Muscle layer of colon (tissue), 2 donors: ENCODE measurements around the gene HMX3.
A peak's percentile ranks its signal among the peaks of the same experiment; 100 is the strongest.

Experiments
- H3K27ac ChIP-seq: one replicate; pipeline ENCODE4 v1.7.0; 2013; ENCODE audit warnings: low read depth, mild to moderate bottlenecking, low read length, moderate library complexity
- H3K27me3 ChIP-seq, 2 donors: one replicate each; pipeline ENCODE4 v1.7.0; 2013; ENCODE audit warnings: low read length in 2 of 2, mild to moderate bottlenecking in 2 of 2; ENCODE audit not compliant: insufficient read depth in 2 of 2, control insufficient read depth in 1 of 2
- H3K36me3 ChIP-seq: one replicate; pipeline ENCODE4 v1.7.0; 2013; ENCODE audit warnings: mild to moderate bottlenecking, low read length; ENCODE audit not compliant: insufficient read depth
- H3K4me1 ChIP-seq: one replicate; pipeline ENCODE4 v1.7.0; 2013; ENCODE audit warnings: mild to moderate bottlenecking, low read length; ENCODE audit not compliant: insufficient read depth
- H3K4me3 ChIP-seq, 2 donors: one replicate each; pipeline ENCODE4 v1.7.0; 2013; ENCODE audit warnings: low read length in 2 of 2, low read depth in 1 of 2, mild to moderate bottlenecking in 1 of 2, moderate library complexity in 1 of 2
- H3K9ac ChIP-seq: one replicate; pipeline ENCODE4 v1.7.0; 2013; ENCODE audit warnings: low read length
- H3K9me3 ChIP-seq: one replicate; pipeline ENCODE4 v1.7.0; 2013; ENCODE audit warnings: mild to moderate bottlenecking, low read length
- donor health status: abdominal sarcoma.
- donor health status: Adenocarcinoma of cecum.

The HMX3 gene

GRCh38 chr10:123103944-123104343 lies 31.8 kb upstream of the HMX3 start:
- H3K27ac ChIP-seq = no peak overlapping the region
- H3K4me1 ChIP-seq = no peaks in the 10 kb centered on the region
- H3K9ac ChIP-seq = no peak overlapping the region
- H3K36me3 ChIP-seq = no peaks in the 10 kb centered on the region
- no peaks in the 10 kb centered on the region for H3K27me3 ChIP-seq
- H3K9me3 ChIP-seq = no peaks in the 10 kb centered on the region
- no peak overlapping the region for H3K4me3 ChIP-seq

GRCh38 chr10:123109466-123109865 lies 26.3 kb upstream of the HMX3 start:
- Histone ChIP-seq H3K9ac (no peak overlapping the region), H3K4me1 (no peaks in the 10 kb centered on the region), H3K27ac (no peak overlapping the region), H3K9me3 (no peaks in the 10 kb centered on the region), H3K4me3 (no peak overlapping the region), H3K36me3 (no peaks in the 10 kb centered on the region), H3K27me3 (no peaks in the 10 kb centered on the region)

GRCh38 chr10:123117644-123118417 lies 17.9 kb upstream of the HMX3 start:
- Histone ChIP-seq H3K9me3 (no peaks in the 10 kb centered on the region), H3K36me3 (no peaks in the 10 kb centered on the region), H3K4me1 (no peaks in the 10 kb centered on the region), H3K27ac (no peak overlapping the region), H3K27me3 (peaks cover 13 to 16% of the 10 kb centered on the region in 2 donors), H3K9ac (no peak overlapping the region), H3K4me3 (no peak overlapping the region)

- peaks cover 13 to 16% of the 10 kb centered on the region in 2 donors for H3K27me3 ChIP-seq
- no peak overlapping the region for H3K4me3 ChIP-seq
- no peaks in the 10 kb centered on the region for H3K9me3 ChIP-seq
- H3K27ac ChIP-seq = no peak overlapping the region
- no peaks in the 10 kb centered on the region for H3K4me1 ChIP-seq
- H3K9ac ChIP-seq = no peak overlapping the region
- H3K36me3 ChIP-seq = no peaks in the 10 kb centered on the region
Measured at GRCh38 chr10:123119081-123119480, 16.7 kb upstream of the HMX3 start.

- H3K27me3 ChIP-seq = peaks cover 12 to 19% of the 10 kb centered on the region in 2 donors
- H3K9ac ChIP-seq = no peak overlapping the region
- H3K4me3 ChIP-seq = no peak overlapping the region
- no peak overlapping the region for H3K27ac ChIP-seq
- peaks cover 15% of the 10 kb centered on the region for H3K9me3 ChIP-seq
- H3K36me3 ChIP-seq = no peaks in the 10 kb centered on the region
- H3K4me1 ChIP-seq = no peaks in the 10 kb centered on the region
Measured at GRCh38 chr10:123126246-123126645, 9.5 kb upstream of the HMX3 start.

- Histone ChIP-seq H3K9me3 (peaks cover 15% of the 10 kb centered on the region), H3K4me1 (peaks cover 16% of the 10 kb centered on the region), H3K9ac (no peak overlapping the region), H3K27ac (no peak overlapping the region), H3K36me3 (no peaks in the 10 kb centered on the region), H3K27me3 (peaks cover 44 to 54% of the 10 kb centered on the region in 2 donors), H3K4me3 (no peak overlapping the region)
Measured at GRCh38 chr10:123129618-123130271, 6.0 kb upstream of the HMX3 start.

- Histone ChIP-seq H3K27me3 (peaks cover 68 to 84% of the 10 kb centered on the region in 2 donors), H3K4me3 (peak overlapping the region in 1 of 2 donors; percentile 41), H3K27ac (no peak overlapping the region), H3K36me3 (no peaks in the 10 kb centered on the region), H3K9me3 (peaks cover 15% of the 10 kb centered on the region), H3K4me1 (peaks cover 27% of the 10 kb centered on the region), H3K9ac (no peak overlapping the region)
Measured at GRCh38 chr10:123132576-123133477, 2.9 kb upstream of the HMX3 start.

- Histone ChIP-seq H3K4me1 (peaks cover 27% of the 10 kb centered on the region), H3K9ac (no peak overlapping the region), H3K27ac (no peak overlapping the region), H3K36me3 (no peaks in the 10 kb centered on the region), H3K27me3 (peaks cover 76 to 93% of the 10 kb centered on the region in 2 donors), H3K9me3 (peaks cover 7% of the 10 kb centered on the region), H3K4me3 (peak overlapping the region in 1 of 2 donors; percentile 6)
Measured at GRCh38 chr10:123133541-123134342, 2.0 kb upstream of the HMX3 start.

GRCh38 chr10:123134343-123134914 lies 1.3 kb upstream of the HMX3 start:
- H3K27me3 ChIP-seq = peaks cover 79 to 94% of the 10 kb centered on the region in 2 donors
- no peak overlapping the region for H3K9ac ChIP-seq
- no peak overlapping the region for H3K27ac ChIP-seq
- H3K9me3 ChIP-seq = no peaks in the 10 kb centered on the region
- peaks cover 27% of the 10 kb centered on the region for H3K4me1 ChIP-seq
- H3K4me3 ChIP-seq = no peak overlapping the region
- no peaks in the 10 kb centered on the region for H3K36me3 ChIP-seq

- Histone ChIP-seq H3K36me3 (no peaks in the 10 kb centered on the region), H3K9me3 (no peaks in the 10 kb centered on the region), H3K27me3 (peaks cover 83 to 94% of the 10 kb centered on the region in 2 donors), H3K4me1 (peaks cover 27% of the 10 kb centered on the region), H3K27ac (no peak overlapping the region), H3K4me3 (no peak overlapping the region), H3K9ac (no peak overlapping the region)
Measured at GRCh38 chr10:123134915-123135414, 805 bp upstream of the HMX3 start.
